Measurements from ENCODE around the gene SLC43A2. TPM values are rescaled to one million over a fixed set of nuclear protein-coding genes. Genes with fewer than 3 reads are reported as not detected.

SLC43A2 gene
- total and polyA plus RNA-seq, 2 donors from 2014 or later = 48.9 to 60.4 TPM

- Histone ChIP-seq H3K4me3 (ENCODE audit: low read length in 3 of 3) (no peak overlapping the region), H3K4me1 (ENCODE audit: control insufficient read depth in 2 of 3, insufficient read depth in 2 of 3, low read depth in 1 of 3, low read length in 3 of 3) (no peaks in the 10 kb centered on the region), H3K36me3 (ENCODE audit: control insufficient read depth in 2 of 3, insufficient read depth in 3 of 3, low read length in 3 of 3) (peaks cover 0 to 26% (median 20%) of the 10 kb centered on the region in 3 donors), H3K27me3 (ENCODE audit: control insufficient read depth, insufficient read depth, low read length) (no peaks in the 10 kb centered on the region), H3K9me3 (ENCODE audit: control insufficient read depth in 2 of 3, insufficient read depth in 1 of 3, low read length in 3 of 3) (no peaks in the 10 kb centered on the region), H3K9ac (ENCODE audit: low read length in 3 of 3) (no peak overlapping the region), H3K27ac (ENCODE audit: low read depth in 2 of 2, low read length in 2 of 2) (no peak overlapping the region)
- intact Hi-C loops (cut with DNase I) = no loop called here
- no peak for DNase-seq
- TF ChIP-seq CTCF (IDR thresholded peaks at IDR 0.05; ENCODE audit: borderline replicate concordance, extremely low read depth, insufficient read depth) = no peak
- no peak for FAIRE-seq
Observed at GRCh38 chr17:1548032-1548431, 80.6 kb downstream of the SLC43A2 start.

- intact Hi-C loops (cut with DNase I) = no loop called here
- peaks cover 0 to 22% (median 20%) of the 10 kb centered on the region in 3 donors for H3K36me3 ChIP-seq (ENCODE audit: control insufficient read depth in 2 of 3, insufficient read depth in 3 of 3, low read length in 3 of 3)
- TF ChIP-seq CTCF (IDR thresholded peaks at IDR 0.05; ENCODE audit: borderline replicate concordance, extremely low read depth, insufficient read depth) = no peak
- H3K27me3 ChIP-seq (ENCODE audit: control insufficient read depth, insufficient read depth, low read length) = no peaks in the 10 kb centered on the region
- DNase-seq (no peak), FAIRE-seq (no peak)
- no peaks in the 10 kb centered on the region for H3K4me1 ChIP-seq (ENCODE audit: control insufficient read depth in 2 of 3, insufficient read depth in 2 of 3, low read depth in 1 of 3, low read length in 3 of 3)
- H3K9ac ChIP-seq (ENCODE audit: low read length in 3 of 3) = no peak overlapping the region
- no peak overlapping the region for H3K27ac ChIP-seq (ENCODE audit: low read depth in 2 of 2, low read length in 2 of 2)
- no peak overlapping the region for H3K4me3 ChIP-seq (ENCODE audit: low read length in 3 of 3)
- no peaks in the 10 kb centered on the region for H3K9me3 ChIP-seq (ENCODE audit: control insufficient read depth in 2 of 3, insufficient read depth in 1 of 3, low read length in 3 of 3)
Observed at GRCh38 chr17:1546292-1546922, 82.2 kb downstream of the SLC43A2 start.

GRCh38 chr17:1545618-1546017, 83.0 kb downstream of the SLC43A2 start:
- H3K27me3 ChIP-seq (ENCODE audit: control insufficient read depth, insufficient read depth, low read length) = no peaks in the 10 kb centered on the region
- no peak overlapping the region for H3K27ac ChIP-seq (ENCODE audit: low read depth in 2 of 2, low read length in 2 of 2)
- H3K4me1 ChIP-seq (ENCODE audit: control insufficient read depth in 2 of 3, insufficient read depth in 2 of 3, low read depth in 1 of 3, low read length in 3 of 3) = no peaks in the 10 kb centered on the region
- TF ChIP-seq CTCF (IDR thresholded peaks at IDR 0.05; ENCODE audit: borderline replicate concordance, extremely low read depth, insufficient read depth) = no peak
- intact Hi-C loops (cut with DNase I) = no loop called here
- FAIRE-seq = no peak
- no peaks in the 10 kb centered on the region for H3K9me3 ChIP-seq (ENCODE audit: control insufficient read depth in 2 of 3, insufficient read depth in 1 of 3, low read length in 3 of 3)
- H3K36me3 ChIP-seq (ENCODE audit: control insufficient read depth in 2 of 3, insufficient read depth in 3 of 3, low read length in 3 of 3) = peaks cover 0 to 24% (median 19%) of the 10 kb centered on the region in 3 donors
- no peak for DNase-seq
- H3K4me3 ChIP-seq (ENCODE audit: low read length in 3 of 3) = no peak overlapping the region
- no peak overlapping the region for H3K9ac ChIP-seq (ENCODE audit: low read length in 3 of 3)

- H3K36me3 ChIP-seq (ENCODE audit: control insufficient read depth in 2 of 3, insufficient read depth in 3 of 3, low read length in 3 of 3) = peaks cover 0 to 46% (median 23%) of the 10 kb centered on the region in 3 donors
- no peak for DNase-seq
- intact Hi-C loops (cut with DNase I) = no loop called here
Observed at GRCh38 chr17:1542316-1542715, 86.3 kb downstream of the SLC43A2 start.

More at GRCh38 chr17:1542316-1542715, 86.3 kb downstream of the SLC43A2 start:
- Histone ChIP-seq H3K27ac (ENCODE audit: low read depth in 2 of 2, low read length in 2 of 2) (no peak overlapping the region), H3K4me1 (ENCODE audit: control insufficient read depth in 2 of 3, insufficient read depth in 2 of 3, low read depth in 1 of 3, low read length in 3 of 3) (no peaks in the 10 kb centered on the region), H3K9me3 (ENCODE audit: control insufficient read depth in 2 of 3, insufficient read depth in 1 of 3, low read length in 3 of 3) (no peaks in the 10 kb centered on the region), H3K9ac (ENCODE audit: low read length in 3 of 3) (no peak overlapping the region), H3K4me3 (ENCODE audit: low read length in 3 of 3) (no peak overlapping the region), H3K27me3 (ENCODE audit: control insufficient read depth, insufficient read depth, low read length) (no peaks in the 10 kb centered on the region)
- no peak for FAIRE-seq
- no peak for TF ChIP-seq CTCF (IDR thresholded peaks at IDR 0.05; ENCODE audit: borderline replicate concordance, extremely low read depth, insufficient read depth)

Measured in kidney (tissue), 14 donors.